PFSK-1 (cell line): ENCODE measurements around the gene GUCA2A.

Experiments
- FOXP2 ChIP-seq: optimal IDR thresholded peaks from 2 replicates; pipeline ENCODE3; 2011; ENCODE audit warnings: borderline replicate concordance, control low read depth, inconsistent platforms; ENCODE audit not compliant: insufficient read depth; ENCODE audit errors: extremely low read length, extremely low read depth
- POLR2AphosphoS5 ChIP-seq: IDR thresholded peaks from 2 replicates; pipeline ENCODE4 v1.6.1; 2012; ENCODE audit warnings: low read depth, mild to moderate bottlenecking, control low read depth, low read length, moderate library complexity
- REST ChIP-seq, 2 experiments: IDR thresholded peaks; 2 replicates each; pipeline versions ENCODE4 v1.6.1 to v1.8.0; 2011 to 2012; ENCODE audit warnings: low read depth in 2 of 2, low read length in 2 of 2, control low read depth in 1 of 2, inconsistent platforms in 1 of 2, mild to moderate bottlenecking in 1 of 2, moderate library complexity in 1 of 2; ENCODE audit not compliant: insufficient read depth in 1 of 2
- SIN3A ChIP-seq: IDR thresholded peaks from 2 replicates; pipeline ENCODE4 v1.6.1; 2012; ENCODE audit warnings: mild to moderate bottlenecking, low read length, moderate library complexity, borderline replicate concordance; ENCODE audit not compliant: insufficient read depth
- TAF1 ChIP-seq: IDR thresholded peaks from 2 replicates; pipeline ENCODE4 v1.6.1; 2012; ENCODE audit warnings: low read length, control low read depth, borderline replicate concordance; ENCODE audit not compliant: insufficient read depth

Gene GUCA2A

GRCh38 chr1:42136466-42136865 is 28.1 kb downstream of the GUCA2A start:
- TF ChIP-seq FOXP2 (no peak), POLR2AphosphoS5 (no peak), SIN3A (no peak)

- TF ChIP-seq POLR2AphosphoS5: no peak
Measured at GRCh38 chr1:42135426-42135825, 29.1 kb downstream of the GUCA2A start.

GRCh38 chr1:42133809-42134526 is 30.6 kb downstream of the GUCA2A start:
- TF ChIP-seq FOXP2 (no peak), POLR2AphosphoS5 (no peak), SIN3A (no peak), TAF1 (no peak), REST (IDR thresholded peaks at IDR 0.05; ENCODE audit: insufficient read depth in 1 of 2, low read depth in 2 of 2, low read length in 2 of 2) (no peak)

GRCh38 chr1:42133390-42133789 is 31.2 kb downstream of the GUCA2A start:
- TF ChIP-seq REST (IDR thresholded peaks at IDR 0.05; ENCODE audit: insufficient read depth in 1 of 2, low read depth in 2 of 2, low read length in 2 of 2) (no peak), TAF1 (no peak), FOXP2 (no peak), POLR2AphosphoS5 (no peak), SIN3A (no peak)

GRCh38 chr1:42130061-42130660 is 34.4 kb downstream of the GUCA2A start:
- TF ChIP-seq POLR2AphosphoS5: no peak
- TF ChIP-seq SIN3A: no peak
- TF ChIP-seq FOXP2: no peak
- no peak for TF ChIP-seq REST (IDR thresholded peaks at IDR 0.05; ENCODE audit: insufficient read depth in 1 of 2, low read depth in 2 of 2, low read length in 2 of 2)
- no peak for TF ChIP-seq TAF1

- TF ChIP-seq TAF1: no peak
- TF ChIP-seq FOXP2: no peak
- TF ChIP-seq SIN3A: no peak
- no peak for TF ChIP-seq POLR2AphosphoS5
Measured at GRCh38 chr1:42128964-42129363, 35.6 kb downstream of the GUCA2A start.
